Keratinocyte (primary cell): ENCODE measurements around the gene ABCG4. TPM values are rescaled to one million over a fixed set of nuclear protein-coding genes. Genes with fewer than 3 reads are reported as not detected.
A peak's percentile ranks its signal among the peaks of the same experiment; 100 is the strongest.

Experiments used
- DNase-seq: peaks from one replicate; pipeline ENCODE4 v3.0.0-alpha.2; 2011; ENCODE audit warnings: low read depth, missing footprints, low spot score
- FAIRE-seq: peaks from 2 replicates; lab custom pipeline; 2011; peaks lifted over from hg19 to GRCh38; lab: Jason Lieb, UNC
- H2AFZ ChIP-seq: 2 replicates; pipeline ENCODE4 v1.6.0; 2012; ENCODE audit warnings: low read length, control low read depth, inconsistent platforms; ENCODE audit not compliant: control insufficient read depth
- H3K27ac ChIP-seq: 2 replicates; pipeline ENCODE4 v1.5.1; 2011; ENCODE audit warnings: low read length; ENCODE audit not compliant: control insufficient read depth, insufficient read depth
- H3K27me3 ChIP-seq: 3 replicates; pipeline ENCODE4 v1.6.0; 2011; ENCODE audit warnings: low read length; ENCODE audit not compliant: control insufficient read depth, insufficient read depth; ENCODE audit errors: extremely low read depth
- H3K36me3 ChIP-seq, 2 experiments: 2 replicates in 1 of 2; 3 replicates in 1 of 2; pipeline ENCODE4 v1.5.1; 2011; ENCODE audit warnings: low read length in 2 of 2, mild to moderate bottlenecking in 1 of 2; ENCODE audit not compliant: control insufficient read depth in 2 of 2, insufficient read depth in 2 of 2; ENCODE audit errors: extremely low read depth in 1 of 2
- H3K4me1 ChIP-seq: 3 replicates; pipeline ENCODE4 v1.5.1; 2011; ENCODE audit warnings: low read length; ENCODE audit not compliant: control insufficient read depth, insufficient read depth; ENCODE audit errors: extremely low read depth
- H3K4me2 ChIP-seq: 3 replicates; pipeline ENCODE4 v1.6.0; 2011; ENCODE audit warnings: low read depth, low read length; ENCODE audit not compliant: control insufficient read depth, insufficient read depth; ENCODE audit errors: extremely low read depth
- H3K4me3 ChIP-seq, 3 experiments: fragments of 200-600 bp in 1 of 3; sonication (generic) in 1 of 3; 2 replicates in 2 of 3; 3 replicates in 1 of 3; pipeline ENCODE4 v1.5.1; 2011 to 2016; ENCODE audit warnings: low read length in 3 of 3, mild to moderate bottlenecking in 3 of 3, control low read depth in 2 of 3, inconsistent platforms in 1 of 3, low read depth in 1 of 3, mixed read lengths in 1 of 3, mixed run types in 1 of 3, moderate library complexity in 1 of 3; ENCODE audit not compliant: control insufficient read depth in 2 of 3, insufficient read depth in 2 of 3; ENCODE audit errors: extremely low read depth in 1 of 3
- H3K79me2 ChIP-seq: 2 replicates; pipeline ENCODE4 v1.6.0; 2012; ENCODE audit warnings: low read length; ENCODE audit not compliant: control insufficient read depth, insufficient read depth
- H3K9ac ChIP-seq: 3 replicates; pipeline ENCODE4 v1.6.0; 2011; ENCODE audit warnings: low read length; ENCODE audit not compliant: control insufficient read depth, insufficient read depth; ENCODE audit errors: extremely low read depth
- H3K9me1 ChIP-seq: 3 replicates; pipeline ENCODE4 v1.6.0; 2011; ENCODE audit warnings: low read length; ENCODE audit not compliant: control insufficient read depth, insufficient read depth; ENCODE audit errors: extremely low read depth
- H3K9me3 ChIP-seq: 2 replicates; pipeline ENCODE4 v1.5.1; 2012; ENCODE audit warnings: low read depth, low read length; ENCODE audit not compliant: control insufficient read depth
- H4K20me1 ChIP-seq: 3 replicates; pipeline ENCODE4 v1.6.0; 2011; ENCODE audit warnings: low read length; ENCODE audit not compliant: control insufficient read depth, insufficient read depth; ENCODE audit errors: extremely low read depth
- EZH2 ChIP-seq: IDR thresholded peaks from one replicate; pipeline ENCODE4 v1.6.1; 2012; ENCODE audit warnings: inconsistent platforms, mild to moderate bottlenecking, low read length, moderate library complexity
- dilution Hi-C: fragments of 300-500 bp; cut with MboI; formaldehyde crosslinking; loops from one replicate; pipeline ENCODE4 v1.7.0; 2020; ENCODE audit warnings: low sequenced_read_pairs; ENCODE audit not compliant: extremely low pct_ligation_motif_present
- polyA plus RNA-seq, 5 experiments: library from polyadenylated mRNA; depleted of rRNA in 3 of 5; stranded (reverse) in 3 of 5; stranded (forward) in 1 of 5; unstranded in 1 of 5; fragments of >200 nt; gene quantifications; 1 replicate in 1 of 5; 2 replicates in 3 of 5; 3 replicates in 1 of 5; pipeline versions ENCODE4 v1.2.1 to v1.2.3, GENCODE V29; 2011 to 2012; ENCODE audit warnings: missing spikeins in 2 of 5, low read depth in 1 of 5, low replicate concordance in 1 of 5
- TF ChIP-seq, protein P1 (sequence below), 3 experiments: IDR thresholded peaks in 1 of 3; conservative IDR thresholded peaks in 1 of 3; optimal IDR thresholded peaks in 1 of 3; 2 replicates in 2 of 3; 3 replicates in 1 of 3; pipeline versions ENCODE3 to v1.5.1; 2011; ENCODE audit warnings: low read length in 3 of 3, mild to moderate bottlenecking in 3 of 3, moderate library complexity in 2 of 3, control low read depth in 1 of 3, inconsistent platforms in 1 of 3; ENCODE audit not compliant: insufficient read depth in 2 of 3; ENCODE audit errors: extremely low read depth in 1 of 3

The ABCG4 gene
- polyA plus RNA-seq, 1 donor (not counting 4 experiments of a cell fraction or from before 2014, with no cell fraction given), result 0.14 TPM

GRCh38 chr11:119169282-119169719 is 20.4 kb downstream of the ABCG4 start:
- H3K9ac ChIP-seq, result peak overlapping the region; percentile 91
- no peaks in the 10 kb centered on the region for H3K9me3 ChIP-seq
- no peak for FAIRE-seq
- no peaks in the 10 kb centered on the region for H3K27me3 ChIP-seq
- H3K9me1 ChIP-seq, result no peaks in the 10 kb centered on the region
- H3K4me2 ChIP-seq, result peak overlapping the region; percentile 94
- TF ChIP-seq, protein P1, sequence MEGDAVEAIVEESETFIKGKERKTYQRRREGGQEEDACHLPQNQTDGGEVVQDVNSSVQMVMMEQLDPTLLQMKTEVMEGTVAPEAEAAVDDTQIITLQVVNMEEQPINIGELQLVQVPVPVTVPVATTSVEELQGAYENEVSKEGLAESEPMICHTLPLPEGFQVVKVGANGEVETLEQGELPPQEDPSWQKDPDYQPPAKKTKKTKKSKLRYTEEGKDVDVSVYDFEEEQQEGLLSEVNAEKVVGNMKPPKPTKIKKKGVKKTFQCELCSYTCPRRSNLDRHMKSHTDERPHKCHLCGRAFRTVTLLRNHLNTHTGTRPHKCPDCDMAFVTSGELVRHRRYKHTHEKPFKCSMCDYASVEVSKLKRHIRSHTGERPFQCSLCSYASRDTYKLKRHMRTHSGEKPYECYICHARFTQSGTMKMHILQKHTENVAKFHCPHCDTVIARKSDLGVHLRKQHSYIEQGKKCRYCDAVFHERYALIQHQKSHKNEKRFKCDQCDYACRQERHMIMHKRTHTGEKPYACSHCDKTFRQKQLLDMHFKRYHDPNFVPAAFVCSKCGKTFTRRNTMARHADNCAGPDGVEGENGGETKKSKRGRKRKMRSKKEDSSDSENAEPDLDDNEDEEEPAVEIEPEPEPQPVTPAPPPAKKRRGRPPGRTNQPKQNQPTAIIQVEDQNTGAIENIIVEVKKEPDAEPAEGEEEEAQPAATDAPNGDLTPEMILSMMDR (optimal IDR thresholded peaks at IDR 0.05 in 1 of 3, IDR thresholded peaks at IDR 0.05 in 1 of 3, conservative IDR thresholded peaks at IDR 0.05 in 1 of 3; ENCODE audit: extremely low read depth in 1 of 3, insufficient read depth in 2 of 3, low read length in 3 of 3), result no peak
- TF ChIP-seq EZH2, result no peak
- DNase-seq, result no peak
- peak overlapping the region; percentile 85 for H3K27ac ChIP-seq
- no peaks in the 10 kb centered on the region for H3K36me3 ChIP-seq
- H3K79me2 ChIP-seq, result no peaks in the 10 kb centered on the region
- no peaks in the 10 kb centered on the region for H4K20me1 ChIP-seq
- dilution Hi-C loops, result no loop called here
- H3K4me1 ChIP-seq, result peaks cover 36% of the 10 kb centered on the region
- peak overlapping the region; percentile 59 to 88 (median 81) for H3K4me3 ChIP-seq
- peak overlapping the region; percentile 93 for H2AFZ ChIP-seq

GRCh38 chr11:119172513-119172912 is 23.7 kb downstream of the ABCG4 start:
- peaks cover 0 to 6% of the 10 kb centered on the region in 2 experiments for H3K36me3 ChIP-seq

More at GRCh38 chr11:119172513-119172912, 23.7 kb downstream of the ABCG4 start:
- no peak for TF ChIP-seq EZH2
- TF ChIP-seq, protein P1 (optimal IDR thresholded peaks at IDR 0.05 in 1 of 3, IDR thresholded peaks at IDR 0.05 in 1 of 3, conservative IDR thresholded peaks at IDR 0.05 in 1 of 3; ENCODE audit: extremely low read depth in 1 of 3, insufficient read depth in 2 of 3, low read length in 3 of 3), result no peak
- no peak overlapping the region for H2AFZ ChIP-seq
- no peak overlapping the region for H3K4me3 ChIP-seq
- H3K9me1 ChIP-seq, result no peaks in the 10 kb centered on the region
- no peak for DNase-seq
- peaks cover 19% of the 10 kb centered on the region for H3K4me1 ChIP-seq
- no peak overlapping the region for H3K9ac ChIP-seq
- no peak overlapping the region for H3K27ac ChIP-seq
- no peaks in the 10 kb centered on the region for H3K9me3 ChIP-seq
- dilution Hi-C loops, result no loop called here
- H4K20me1 ChIP-seq, result no peaks in the 10 kb centered on the region
- no peak for FAIRE-seq
- no peak overlapping the region for H3K4me2 ChIP-seq
- H3K27me3 ChIP-seq, result no peaks in the 10 kb centered on the region
- H3K79me2 ChIP-seq, result no peaks in the 10 kb centered on the region
